Measurements from ENCODE around the gene PPIF.

The PPIF gene

GRCh38 chr10:79347226-79347893 is at the start of gene PPIF:
TSS of gene PPIF (plus strand) at chr10:79347469. CDS start at chr10:79347549, 80 bp downstream.
- DNase-seq (ENCODE audit: low read depth, low spot score) = peak; percentile 78

GRCh38 chr10:79298403-79299244 is 48.6 kb upstream of the PPIF start:
- peak; percentile 70 for DNase-seq (ENCODE audit: low read depth, low spot score)

GRCh38 chr10:79299397-79300241 is 47.6 kb upstream of the PPIF start:
- peak; percentile 69 for DNase-seq (ENCODE audit: low read depth, low spot score)

GRCh38 chr10:79300711-79301110 is 46.6 kb upstream of the PPIF start:
- no peak for DNase-seq (ENCODE audit: low read depth, low spot score)

GRCh38 chr10:79301754-79302530 is 45.3 kb upstream of the PPIF start:
- no peak for DNase-seq (ENCODE audit: low read depth, low spot score)

- DNase-seq (ENCODE audit: low read depth, low spot score) = no peak
Measured at GRCh38 chr10:79303631-79304478, 43.4 kb upstream of the PPIF start.

- DNase-seq (ENCODE audit: low read depth, low spot score) = no peak
Measured at GRCh38 chr10:79304479-79305087, 42.7 kb upstream of the PPIF start.

GRCh38 chr10:79305515-79305914 is 41.8 kb upstream of the PPIF start:
- no peak for DNase-seq (ENCODE audit: low read depth, low spot score)

GRCh38 chr10:79305988-79306387 is 41.3 kb upstream of the PPIF start:
- DNase-seq (ENCODE audit: low read depth, low spot score) = no peak

GRCh38 chr10:79306644-79307220 is 40.5 kb upstream of the PPIF start:
- DNase-seq (ENCODE audit: low read depth, low spot score) = no peak

- no peak for DNase-seq (ENCODE audit: low read depth, low spot score)
Measured at GRCh38 chr10:79308016-79308415, 39.3 kb upstream of the PPIF start.

- no peak for DNase-seq (ENCODE audit: low read depth, low spot score)
Measured at GRCh38 chr10:79308969-79309665, 38.2 kb upstream of the PPIF start.

GRCh38 chr10:79310200-79310865 is 36.9 kb upstream of the PPIF start:
- no peak for DNase-seq (ENCODE audit: low read depth, low spot score)

GRCh38 chr10:79310911-79311573 is 36.2 kb upstream of the PPIF start:
- no peak for DNase-seq (ENCODE audit: low read depth, low spot score)

GRCh38 chr10:79311581-79312407 is 35.5 kb upstream of the PPIF start:
- no peak for DNase-seq (ENCODE audit: low read depth, low spot score)

- DNase-seq (ENCODE audit: low read depth, low spot score) = no peak
Measured at GRCh38 chr10:79312601-79313187, 34.6 kb upstream of the PPIF start.

GRCh38 chr10:79313320-79313719 is 33.9 kb upstream of the PPIF start:
- no peak for DNase-seq (ENCODE audit: low read depth, low spot score)

Data from brain pericyte (primary cell).